ENCODE data around the gene E2F1.

E2F1 gene

DNA sequence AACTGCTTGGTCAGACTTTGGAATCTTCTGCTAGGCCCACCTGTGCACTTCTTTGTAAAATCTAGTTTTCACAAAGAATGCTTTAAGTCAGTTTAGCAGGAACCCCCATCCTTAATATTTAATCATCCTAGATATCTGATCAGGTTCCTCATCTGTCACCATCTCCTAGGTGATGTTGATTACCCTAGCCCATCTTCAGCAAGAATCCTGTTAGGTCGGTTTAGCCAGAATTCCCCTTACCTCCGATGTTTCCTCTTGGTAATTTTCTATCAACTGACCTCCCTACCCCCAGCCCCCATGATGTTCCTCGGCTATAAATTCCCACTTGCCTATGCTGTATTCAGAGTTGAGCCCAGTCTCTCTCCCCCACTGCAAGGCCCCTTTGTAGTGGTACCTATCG lies 42.9 kb upstream of the E2F1 start:
- no peak for DNase-seq (ENCODE audit: low read depth)
- in situ Hi-C loops (cut with HindIII; ENCODE audit: low sequenced_read_pairs), result no loop called here
- TF ChIP-seq, protein P1, sequence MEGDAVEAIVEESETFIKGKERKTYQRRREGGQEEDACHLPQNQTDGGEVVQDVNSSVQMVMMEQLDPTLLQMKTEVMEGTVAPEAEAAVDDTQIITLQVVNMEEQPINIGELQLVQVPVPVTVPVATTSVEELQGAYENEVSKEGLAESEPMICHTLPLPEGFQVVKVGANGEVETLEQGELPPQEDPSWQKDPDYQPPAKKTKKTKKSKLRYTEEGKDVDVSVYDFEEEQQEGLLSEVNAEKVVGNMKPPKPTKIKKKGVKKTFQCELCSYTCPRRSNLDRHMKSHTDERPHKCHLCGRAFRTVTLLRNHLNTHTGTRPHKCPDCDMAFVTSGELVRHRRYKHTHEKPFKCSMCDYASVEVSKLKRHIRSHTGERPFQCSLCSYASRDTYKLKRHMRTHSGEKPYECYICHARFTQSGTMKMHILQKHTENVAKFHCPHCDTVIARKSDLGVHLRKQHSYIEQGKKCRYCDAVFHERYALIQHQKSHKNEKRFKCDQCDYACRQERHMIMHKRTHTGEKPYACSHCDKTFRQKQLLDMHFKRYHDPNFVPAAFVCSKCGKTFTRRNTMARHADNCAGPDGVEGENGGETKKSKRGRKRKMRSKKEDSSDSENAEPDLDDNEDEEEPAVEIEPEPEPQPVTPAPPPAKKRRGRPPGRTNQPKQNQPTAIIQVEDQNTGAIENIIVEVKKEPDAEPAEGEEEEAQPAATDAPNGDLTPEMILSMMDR (IDR thresholded peaks at IDR 0.05; ENCODE audit: low read depth, low read length, missing control alignments), result no peak
- H3K4me3 ChIP-seq (ENCODE audit: low read depth, low read length), result no peak overlapping the region

GRCh38 chr20:33728463-33728862 lies 42.3 kb upstream of the E2F1 start:
- in situ Hi-C loops (cut with HindIII; ENCODE audit: low sequenced_read_pairs), result no loop called here
- TF ChIP-seq, protein P1 (IDR thresholded peaks at IDR 0.05; ENCODE audit: low read depth, low read length, missing control alignments), result no peak

DNA sequence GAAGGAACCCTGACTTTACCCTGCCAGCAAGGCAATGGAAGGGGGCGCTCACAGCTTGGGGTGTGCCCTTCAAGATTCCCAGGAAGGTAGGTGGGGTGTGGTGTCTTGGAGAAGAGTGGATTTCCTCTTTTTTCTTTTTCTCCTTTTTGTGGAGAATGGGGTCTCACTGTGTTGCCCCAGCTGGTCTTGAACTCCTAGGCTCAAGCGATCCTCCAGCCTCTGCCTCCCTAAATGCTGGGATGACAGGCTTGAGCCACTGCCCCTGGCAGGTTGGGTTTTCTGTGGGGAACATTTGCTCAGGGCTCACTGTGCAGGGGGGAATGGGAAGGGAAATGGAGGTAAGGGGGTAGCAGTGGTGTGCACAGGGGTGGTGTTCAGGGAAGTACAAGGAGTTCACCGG lies 41.6 kb upstream of the E2F1 start:
- in situ Hi-C loops (cut with HindIII; ENCODE audit: low sequenced_read_pairs), result no loop called here
- TF ChIP-seq, protein P1 (IDR thresholded peaks at IDR 0.05; ENCODE audit: low read depth, low read length, missing control alignments), result no peak
- DNase-seq (ENCODE audit: low read depth), result no peak
- no peak overlapping the region for H3K4me3 ChIP-seq (ENCODE audit: low read depth, low read length)

More at GRCh38 chr20:33728463-33728862, 42.3 kb upstream of the E2F1 start:
- no peak overlapping the region for H3K4me3 ChIP-seq (ENCODE audit: low read depth, low read length)
- no peak for DNase-seq (ENCODE audit: low read depth)

DNA sequence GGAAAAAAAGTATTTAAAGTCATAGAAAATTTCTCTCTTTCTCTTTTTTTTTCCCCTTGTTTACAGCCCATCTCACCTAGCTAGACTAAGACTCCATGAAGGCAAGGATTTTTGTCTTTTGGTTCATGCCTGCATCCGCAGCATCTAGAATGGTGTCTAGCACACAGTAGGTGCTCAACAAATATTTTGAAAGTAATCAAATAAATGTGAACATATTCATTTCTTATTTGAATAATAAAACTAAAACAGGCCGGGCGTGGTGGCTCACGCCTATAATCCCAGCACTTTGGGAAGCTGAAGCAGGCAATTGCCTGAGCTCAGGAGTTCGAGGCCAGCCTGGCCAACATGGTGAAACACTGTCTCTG lies 40.9 kb upstream of the E2F1 start:
- no peak for DNase-seq (ENCODE audit: low read depth)
- TF ChIP-seq, protein P1 (IDR thresholded peaks at IDR 0.05; ENCODE audit: low read depth, low read length, missing control alignments), result no peak
- H3K4me3 ChIP-seq (ENCODE audit: low read depth, low read length), result no peak overlapping the region
- in situ Hi-C loops (cut with HindIII; ENCODE audit: low sequenced_read_pairs), result no loop called here

DNA sequence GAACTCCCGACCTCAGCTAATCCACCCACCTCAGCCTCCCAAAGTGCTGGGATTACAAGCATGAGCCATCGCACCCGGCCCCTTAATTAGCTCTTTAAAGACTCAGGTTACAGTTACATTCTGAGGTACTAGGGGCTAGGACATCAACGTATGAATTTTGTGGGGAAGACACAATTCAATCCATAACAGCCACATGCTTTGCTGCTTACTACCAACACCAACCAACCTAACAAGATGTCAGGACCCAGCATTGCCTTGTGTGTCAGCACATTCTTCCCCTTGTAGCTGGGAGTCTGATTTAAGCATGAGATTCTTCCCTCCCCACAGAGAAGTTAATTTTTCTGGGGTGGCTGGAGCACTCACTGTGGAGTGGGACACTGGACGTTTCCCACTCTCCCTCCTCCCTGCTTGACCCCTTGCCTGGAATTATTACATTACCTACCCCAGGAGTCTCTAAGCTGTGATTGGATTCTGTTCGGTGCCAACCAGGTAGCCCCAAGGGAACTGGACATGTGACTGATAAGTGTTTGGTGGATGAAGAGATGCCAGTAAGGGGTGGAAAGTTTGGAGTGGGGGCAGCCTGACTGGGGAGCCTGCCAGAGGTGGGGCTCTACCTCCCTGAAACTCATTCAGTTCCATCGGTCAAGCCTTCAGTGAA lies 39.6 kb upstream of the E2F1 start:
- no peak for DNase-seq (ENCODE audit: low read depth)
- TF ChIP-seq, protein P1 (IDR thresholded peaks at IDR 0.05; ENCODE audit: low read depth, low read length, missing control alignments), result no peak
- in situ Hi-C loops (cut with HindIII; ENCODE audit: low sequenced_read_pairs), result no loop called here
- H3K4me3 ChIP-seq (ENCODE audit: low read depth, low read length), result no peak overlapping the region

DNA sequence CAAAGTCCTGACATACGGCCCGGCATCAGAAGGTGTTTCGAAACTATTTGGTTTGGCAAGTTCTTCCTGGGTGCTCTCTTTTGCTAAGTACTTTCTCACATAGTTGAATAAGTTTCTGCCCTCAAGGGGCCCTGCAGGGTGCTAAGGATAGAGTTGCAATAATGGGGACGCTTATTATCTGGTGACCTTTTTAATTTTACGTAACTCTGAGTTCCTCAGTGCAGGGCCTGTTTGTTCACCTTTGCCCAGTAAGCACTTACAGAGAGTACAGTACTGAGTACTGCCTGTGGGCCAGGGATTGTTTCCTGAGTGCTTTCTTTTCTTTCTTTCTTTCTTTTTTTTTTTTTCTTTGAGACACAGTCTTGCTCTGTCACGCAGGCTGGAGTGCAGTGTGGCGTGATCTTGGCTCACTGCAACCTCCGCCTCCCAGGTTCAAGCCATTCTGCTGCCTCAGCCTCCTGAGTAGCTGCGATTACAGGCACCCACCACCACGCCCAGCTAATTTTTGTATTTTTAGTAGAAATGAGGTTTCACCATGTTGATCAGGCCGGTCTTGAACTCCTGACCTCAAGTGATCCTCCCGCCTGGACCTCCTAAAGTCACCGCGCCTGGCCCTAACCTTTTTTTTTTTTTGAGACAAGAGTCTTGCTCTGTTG lies 38.4 kb upstream of the E2F1 start:
- in situ Hi-C loops (cut with HindIII; ENCODE audit: low sequenced_read_pairs), result no loop called here
- TF ChIP-seq, protein P1 (IDR thresholded peaks at IDR 0.05; ENCODE audit: low read depth, low read length, missing control alignments), result no peak
- no peak overlapping the region for H3K4me3 ChIP-seq (ENCODE audit: low read depth, low read length)
- no peak for DNase-seq (ENCODE audit: low read depth)
